Measurements from ENCODE around the gene EXOC8. TPM values are rescaled to one million over a fixed set of nuclear protein-coding genes. Genes with fewer than 3 reads are reported as not detected.
"Not testable (repeated sequence)": the region's sequence is repeated elsewhere in the genome, so short reads cannot be mapped to it uniquely, and the experiment has no call there.

Gene EXOC8
- total RNA-seq, 1 experiment from 2014 or later, result 11.5 TPM

- in situ Hi-C loops (cut with HindIII; ENCODE audit: low pct_unique_long_range_greater_than_20kb, low sequenced_read_pairs), result loop anchor here (25.0 kb wide), 1 partner anchor 254 kb away; no protein-coding TSS in a partner anchor
- peak; percentile 74 for DNase-seq (ENCODE audit: low read depth, low spot score)
These were observed 20.2 kb upstream of the EXOC8 start for GRCh38 chr1:231357831-231358354.

GRCh38 chr1:231357187-231357772, 19.6 kb upstream of the EXOC8 start:
- DNase-seq (ENCODE audit: low read depth, low spot score), result no peak
- in situ Hi-C loops (cut with HindIII; ENCODE audit: low pct_unique_long_range_greater_than_20kb, low sequenced_read_pairs), result loop anchor here (25.0 kb wide), 1 partner anchor 255 kb away; no protein-coding TSS in a partner anchor

- no peak for DNase-seq (ENCODE audit: low read depth, low spot score)
- in situ Hi-C loops (cut with HindIII; ENCODE audit: low pct_unique_long_range_greater_than_20kb, low sequenced_read_pairs), result loop anchor here (25.0 kb wide), 1 partner anchor 257 kb away; no protein-coding TSS in a partner anchor
These were observed 17.5 kb upstream of the EXOC8 start for GRCh38 chr1:231355171-231355570.

- in situ Hi-C loops (cut with HindIII; ENCODE audit: low pct_unique_long_range_greater_than_20kb, low sequenced_read_pairs), result loop anchor here (25.0 kb wide), 1 partner anchor 258 kb away; no protein-coding TSS in a partner anchor
- no peak for DNase-seq (ENCODE audit: low read depth, low spot score)
These were observed 16.8 kb upstream of the EXOC8 start for GRCh38 chr1:231354330-231355020.

- in situ Hi-C loops (cut with HindIII; ENCODE audit: low pct_unique_long_range_greater_than_20kb, low sequenced_read_pairs), result loop anchor here (25.0 kb wide), 1 partner anchor 259 kb away; no protein-coding TSS in a partner anchor
- no peak for DNase-seq (ENCODE audit: low read depth, low spot score)
These were observed 15.4 kb upstream of the EXOC8 start for GRCh38 chr1:231353086-231353485.

- in situ Hi-C loops (cut with HindIII; ENCODE audit: low pct_unique_long_range_greater_than_20kb, low sequenced_read_pairs), result loop anchor here (25.0 kb wide), 1 partner anchor 260 kb away; no protein-coding TSS in a partner anchor
- DNase-seq (ENCODE audit: low read depth, low spot score), result no peak
These were observed 14.2 kb upstream of the EXOC8 start for GRCh38 chr1:231351816-231352215.

- DNase-seq (ENCODE audit: low read depth, low spot score); in situ Hi-C loops (cut with HindIII; ENCODE audit: low pct_unique_long_range_greater_than_20kb, low sequenced_read_pairs): not testable (repeated sequence)
These were observed 11.2 kb upstream of the EXOC8 start for GRCh38 chr1:231348856-231349255.

GRCh38 chr1:231348442-231348841, 10.8 kb upstream of the EXOC8 start:
- in situ Hi-C loops (cut with HindIII; ENCODE audit: low pct_unique_long_range_greater_than_20kb, low sequenced_read_pairs), result no loop called here
- DNase-seq (ENCODE audit: low read depth, low spot score), result no peak

- no peak for DNase-seq (ENCODE audit: low read depth, low spot score)
- in situ Hi-C loops (cut with HindIII; ENCODE audit: low pct_unique_long_range_greater_than_20kb, low sequenced_read_pairs), result no loop called here
These were observed 10.3 kb upstream of the EXOC8 start for GRCh38 chr1:231347961-231348360.

- DNase-seq (ENCODE audit: low read depth, low spot score), result no peak
- in situ Hi-C loops (cut with HindIII; ENCODE audit: low pct_unique_long_range_greater_than_20kb, low sequenced_read_pairs), result no loop called here
These were observed 2.8 kb upstream of the EXOC8 start for GRCh38 chr1:231340328-231341013.

- in situ Hi-C loops (cut with HindIII; ENCODE audit: low pct_unique_long_range_greater_than_20kb, low sequenced_read_pairs), result no loop called here
These were observed 847 bp upstream of the EXOC8 start, which contains the start of gene SPRTN for GRCh38 chr1:231338270-231339128. SPRTN (plus strand) TSS chr1:231338293; CDS start chr1:231338384, 91 bp downstream.

GRCh38 chr1:231337043-231337471, 595 bp downstream of the EXOC8 start:
- no peak for DNase-seq (ENCODE audit: low read depth, low spot score)
- in situ Hi-C loops (cut with HindIII; ENCODE audit: low pct_unique_long_range_greater_than_20kb, low sequenced_read_pairs), result no loop called here

More at GRCh38 chr1:231338270-231339128, 847 bp upstream of the EXOC8 start, which contains the start of gene SPRTN:
- DNase-seq (ENCODE audit: low read depth, low spot score), result no peak

- in situ Hi-C loops (cut with HindIII; ENCODE audit: low pct_unique_long_range_greater_than_20kb, low sequenced_read_pairs), result no loop called here
- DNase-seq (ENCODE audit: low read depth, low spot score), result no peak
These were observed 1.7 kb downstream of the EXOC8 start for GRCh38 chr1:231335663-231336602.

GRCh38 chr1:231334952-231335351, 2.7 kb downstream of the EXOC8 start:
- in situ Hi-C loops (cut with HindIII; ENCODE audit: low pct_unique_long_range_greater_than_20kb, low sequenced_read_pairs), result no loop called here
- DNase-seq (ENCODE audit: low read depth, low spot score), result no peak

- DNase-seq (ENCODE audit: low read depth, low spot score), result no peak
- in situ Hi-C loops (cut with HindIII; ENCODE audit: low pct_unique_long_range_greater_than_20kb, low sequenced_read_pairs), result no loop called here
These were observed 3.5 kb downstream of the EXOC8 start for GRCh38 chr1:231334079-231334666.

GRCh38 chr1:231332761-231333160, 4.9 kb downstream of the EXOC8 start:
- no peak for DNase-seq (ENCODE audit: low read depth, low spot score)
- in situ Hi-C loops (cut with HindIII; ENCODE audit: low pct_unique_long_range_greater_than_20kb, low sequenced_read_pairs), result no loop called here
